Stimulated activated naive CD8-positive, alpha-beta T cell treated with anti-CD3 and anti-CD28 coated beads, Interleukin-15, Interleukin-2, amounts not matched to agents 100 U/mL and 50 U/mL, for 24 hours (primary cell): ENCODE data around the gene HYI.
"Not testable (repeated sequence)": the region's sequence is repeated elsewhere in the genome, so short reads cannot be mapped to it uniquely, and the experiment has no call there.

Experiments
- ATAC-seq: fragments of 150-1000 bp; cut with Tn5 transposase; one replicate; pipeline ENCODE4 v1.10.0; 2021
- DNase-seq: peaks from one replicate; pipeline ENCODE4 v3.0.0; 2021

Gene HYI

DNA sequence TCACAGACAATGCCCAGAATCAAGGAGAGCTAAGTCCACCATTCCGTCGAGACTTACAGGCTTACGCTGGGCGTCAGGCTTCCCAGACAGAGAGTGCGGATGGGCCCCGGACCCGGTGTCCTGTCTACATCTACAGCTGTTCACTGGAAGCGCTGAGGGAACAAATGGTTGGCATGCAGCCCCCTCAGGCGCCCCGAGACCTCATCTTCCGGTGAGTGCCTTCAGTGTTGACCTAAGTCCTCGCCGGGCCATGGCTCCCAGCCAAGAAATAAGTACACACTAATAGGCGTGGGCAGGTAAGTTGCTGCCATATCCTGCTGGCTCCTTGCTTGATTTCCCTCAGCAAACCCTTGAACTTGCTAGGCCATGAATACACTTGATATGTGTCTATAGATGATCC is 26.2 kb downstream of the HYI start:
- DNase-seq (no peak), ATAC-seq (no peak)

DNA sequence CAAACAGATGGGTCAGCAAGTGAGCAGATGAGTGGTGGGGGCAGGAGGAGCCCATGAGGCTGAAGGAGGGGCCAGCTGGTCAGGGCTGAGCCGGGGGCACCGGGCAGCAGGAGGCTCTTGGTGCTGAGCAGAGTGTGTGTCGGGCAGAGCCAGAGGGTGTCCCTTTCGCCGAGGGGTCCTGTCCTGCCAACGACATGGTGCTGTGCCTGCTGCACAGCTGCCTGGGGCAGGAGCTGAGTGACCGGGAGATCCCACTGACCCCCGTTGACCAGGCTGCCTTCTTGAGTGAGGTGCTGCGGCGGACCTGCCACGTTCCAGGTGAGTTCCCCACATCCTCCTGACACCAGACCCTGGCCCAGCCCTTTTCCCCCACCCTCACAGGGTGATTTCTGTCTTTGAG is 27.5 kb downstream of the HYI start:
- DNase-seq (no peak), ATAC-seq (no peak)

DNA sequence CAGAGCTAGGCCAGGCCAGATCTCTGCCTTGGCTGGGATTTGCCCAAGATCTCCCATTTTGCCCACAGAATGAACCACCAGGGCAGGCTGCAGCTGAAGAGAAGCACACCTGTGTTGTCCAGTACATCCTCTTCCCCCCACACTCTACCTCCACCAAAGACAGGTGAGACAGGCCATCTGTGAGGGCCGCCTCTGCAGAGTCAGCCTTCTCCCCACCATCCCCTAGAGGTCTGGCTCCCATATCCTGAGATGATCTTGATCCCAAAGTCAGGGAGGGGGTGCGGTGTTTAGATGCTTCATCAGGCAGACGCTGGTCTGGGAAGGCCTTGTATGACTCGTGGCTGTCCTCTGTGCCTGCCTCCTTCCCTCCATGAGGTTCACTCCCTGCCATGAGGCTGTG is 28.7 kb downstream of the HYI start:
- DNase-seq (no peak), ATAC-seq (no peak)

DNA sequence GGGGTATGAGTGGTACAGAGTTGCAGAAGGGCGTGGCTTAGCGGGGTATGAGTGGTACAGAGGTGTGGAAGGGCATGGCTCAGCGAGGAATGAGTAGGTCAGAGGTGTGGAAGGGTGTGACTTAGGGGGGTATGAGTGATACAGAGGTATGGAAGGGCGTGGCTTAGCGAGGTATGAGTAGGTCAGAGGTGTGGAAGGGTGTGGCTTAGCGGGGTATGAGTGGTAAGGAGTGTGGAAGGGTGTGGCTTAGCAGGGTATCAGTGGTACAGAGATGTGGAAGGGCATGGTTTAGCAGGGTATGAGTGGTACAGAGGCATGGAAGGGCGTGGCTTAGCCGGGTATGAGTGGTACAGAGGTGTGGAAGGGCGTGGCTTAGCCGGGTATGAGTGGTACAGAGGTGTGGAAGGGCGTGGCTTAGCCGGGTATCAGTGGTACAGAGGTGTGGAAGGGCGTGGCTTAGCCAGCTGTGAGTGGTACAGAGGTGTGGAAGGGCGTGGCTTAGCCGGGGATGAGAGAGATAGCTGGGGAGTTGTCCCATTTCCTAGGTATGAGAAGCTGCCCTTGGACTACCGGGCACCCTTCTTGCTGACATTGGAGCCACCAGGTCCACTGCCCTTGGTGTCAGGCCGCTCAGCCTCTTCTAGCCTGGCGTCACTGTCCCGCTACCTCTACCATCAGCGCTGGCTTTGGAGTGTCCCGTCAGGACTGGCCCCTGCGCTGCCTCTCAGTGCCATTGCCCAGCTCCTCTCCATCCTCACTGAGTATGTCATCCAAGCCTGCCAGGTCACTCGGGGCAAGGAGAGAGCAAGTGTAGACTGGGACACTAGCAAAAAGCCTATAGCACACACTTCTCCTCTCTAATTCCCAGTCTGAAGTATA is 29.8 kb downstream of the HYI start:
- DNase-seq (peak; percentile 7), ATAC-seq (peak; percentile 29)

DNA sequence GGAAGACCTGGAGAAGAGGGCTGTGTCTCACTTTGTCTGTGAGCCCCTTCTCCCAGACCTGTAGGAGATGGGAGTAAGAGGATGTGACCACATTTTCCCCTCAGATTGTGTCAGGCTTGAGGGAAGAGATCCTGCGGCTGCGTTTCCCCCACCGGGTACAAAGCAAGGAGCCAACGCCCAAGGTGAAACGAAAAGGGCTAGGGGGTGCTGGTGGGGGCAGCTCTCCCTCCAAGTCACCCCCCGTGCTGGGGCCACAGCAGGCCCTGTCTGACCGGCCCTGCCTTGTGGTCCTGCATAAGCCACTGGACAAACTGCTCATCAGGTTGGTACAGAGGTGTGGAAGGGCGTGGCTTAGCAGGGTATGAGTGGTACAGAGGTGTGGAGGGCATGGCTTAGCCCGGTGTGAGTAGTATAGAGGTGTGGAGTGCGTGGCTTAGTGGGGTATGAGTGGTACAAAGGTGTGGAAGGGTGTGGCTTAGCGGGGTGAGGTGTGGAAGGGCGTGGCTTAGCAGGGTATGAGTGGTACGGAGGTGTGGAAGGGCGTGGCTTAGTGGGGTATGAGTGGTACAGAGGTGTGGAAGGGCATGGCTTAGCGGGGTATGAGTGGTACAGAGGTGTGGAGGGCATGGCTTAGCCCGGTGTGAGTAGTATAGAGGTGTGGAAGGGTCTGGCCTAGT is 30.6 kb downstream of the HYI start:
- no peak for ATAC-seq
- DNase-seq = no peak

DNA sequence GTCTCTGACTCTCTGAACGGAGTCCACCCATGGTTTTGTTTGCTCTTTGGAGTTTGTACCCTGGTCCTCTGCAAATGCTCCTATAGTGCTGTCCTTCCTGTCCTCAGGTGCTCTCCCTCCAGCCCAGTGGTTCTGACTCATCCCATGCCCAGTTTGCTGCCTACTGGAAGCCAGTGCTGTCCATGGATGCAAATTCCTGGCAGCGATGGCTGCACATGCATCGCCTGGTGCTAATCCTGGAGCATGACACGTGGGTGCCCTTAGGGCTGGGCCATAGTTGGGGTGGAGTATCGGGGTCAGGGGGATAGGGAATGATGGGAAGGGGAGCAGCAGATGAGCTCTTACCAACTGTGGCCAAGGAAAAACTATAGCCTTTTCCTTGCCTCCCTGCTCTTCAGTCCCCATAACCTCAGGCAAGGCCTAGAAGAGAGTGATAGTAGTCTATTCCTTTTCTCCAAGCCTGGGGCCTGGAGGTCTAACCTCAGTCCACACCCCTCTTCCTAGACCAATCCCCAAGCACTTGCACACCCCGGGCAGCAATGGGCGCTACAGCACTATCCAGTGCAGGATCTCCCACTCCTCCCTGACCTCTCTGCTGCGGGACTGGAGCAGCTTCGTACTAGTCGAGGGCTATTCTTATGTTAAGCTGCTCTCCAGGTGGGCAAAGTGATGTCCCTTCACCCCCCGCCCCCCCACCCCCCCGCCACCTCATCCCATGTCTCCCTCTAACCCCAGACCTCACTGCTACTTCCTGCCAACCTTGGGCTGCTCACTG is 31.6 kb downstream of the HYI start:
- DNase-seq = no peak
- ATAC-seq = no peak

DNA sequence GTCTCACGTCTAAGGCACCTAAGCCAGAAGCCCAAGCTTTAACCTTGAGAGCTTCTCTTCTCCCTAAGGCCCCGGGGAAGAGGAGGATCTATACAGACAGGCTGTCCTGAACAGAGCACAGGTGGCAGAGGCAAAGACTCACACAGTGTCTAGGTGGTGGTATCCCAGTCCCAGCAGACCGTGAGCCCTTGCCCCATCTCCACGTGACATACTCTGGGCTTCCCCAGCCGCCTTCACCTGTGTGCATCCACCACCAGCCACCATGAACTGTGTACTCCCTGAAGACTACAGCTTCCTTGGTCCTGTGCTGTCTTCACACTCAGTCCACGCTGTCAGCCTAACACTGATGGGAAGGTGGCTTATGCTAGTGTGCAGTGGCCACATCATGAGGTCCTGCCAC is 32.3 kb downstream of the HYI start:
- ATAC-seq (no peak), DNase-seq (no peak)

DNA sequence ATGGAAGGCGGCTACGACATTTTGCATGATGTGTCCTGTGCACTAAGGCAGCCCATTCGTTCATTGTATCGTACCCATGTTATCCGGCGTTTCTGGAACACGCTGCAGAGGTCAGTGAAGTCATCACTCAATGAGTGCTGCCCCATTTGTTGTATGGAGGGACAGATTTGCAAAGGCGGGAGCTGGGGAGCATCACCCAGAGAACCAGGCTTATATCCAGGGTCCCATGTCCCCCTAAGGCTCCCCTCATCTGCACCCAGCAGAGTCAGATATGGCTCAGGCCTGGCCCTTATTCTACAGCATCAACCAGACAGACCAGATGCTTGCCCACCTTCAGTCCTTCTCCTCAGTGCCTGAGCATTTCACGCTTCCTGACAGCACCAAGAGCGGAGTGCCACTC is 32.9 kb downstream of the HYI start:
- no peak for DNase-seq
- no peak for ATAC-seq

DNA sequence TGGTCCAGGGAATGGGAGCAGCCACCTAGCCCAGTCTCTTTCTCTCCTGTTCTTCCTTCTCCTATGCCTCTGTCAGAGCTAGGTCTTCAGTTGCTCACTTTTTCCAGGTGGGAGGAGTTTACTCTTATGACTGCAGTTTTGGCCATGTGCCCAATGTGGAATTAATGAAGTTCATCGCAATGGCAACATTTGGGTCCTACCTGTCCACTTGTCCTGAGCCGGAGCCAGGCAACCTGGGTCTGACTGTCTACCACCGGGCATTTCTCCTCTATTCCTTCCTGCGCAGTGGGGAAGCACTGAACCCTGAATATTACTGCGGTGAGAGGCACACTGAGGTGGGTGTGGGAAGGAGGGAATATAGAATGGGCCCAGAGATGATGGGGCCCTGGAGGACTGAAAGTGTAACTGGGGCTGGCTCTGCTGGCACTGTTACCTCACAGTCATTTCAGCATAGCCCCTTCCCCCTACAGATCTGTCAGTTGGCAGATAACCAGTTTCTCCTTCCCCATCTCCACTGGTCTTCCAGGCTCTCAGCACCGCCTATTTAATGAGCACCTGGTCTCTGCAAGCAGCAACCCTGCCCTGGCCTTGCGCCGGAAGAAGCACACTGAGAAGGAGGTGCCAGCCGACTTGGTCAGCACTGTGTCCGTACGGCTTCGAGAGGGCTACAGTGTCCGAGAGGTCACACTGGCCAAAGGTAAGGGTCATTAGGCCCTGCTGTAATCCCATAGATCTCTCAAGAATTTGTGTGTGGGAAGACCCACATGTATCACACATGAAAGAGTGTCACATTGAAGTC is 33.9 kb downstream of the HYI start:
- DNase-seq = no peak
- no peak for ATAC-seq

DNA sequence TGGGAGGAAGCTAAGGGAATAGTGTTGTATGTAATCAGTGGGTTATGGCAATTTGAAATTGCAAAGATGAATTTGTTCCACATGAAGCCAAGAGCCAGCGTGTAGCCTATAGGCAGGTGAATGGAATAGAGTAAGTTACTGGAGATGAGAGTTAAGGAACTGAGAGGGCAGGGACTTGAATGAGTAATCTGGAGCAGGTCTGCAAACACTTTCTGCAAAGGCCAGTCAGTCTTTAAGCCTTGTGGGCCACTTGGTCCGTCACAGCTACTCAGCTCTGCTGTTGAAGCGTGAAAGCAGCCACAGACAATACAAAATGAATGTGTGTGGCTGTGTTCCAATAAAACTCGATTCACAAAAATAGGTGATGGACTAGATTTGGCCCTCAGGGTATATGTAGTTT is 34.9 kb downstream of the HYI start:
- ATAC-seq (no peak), DNase-seq (no peak)

DNA sequence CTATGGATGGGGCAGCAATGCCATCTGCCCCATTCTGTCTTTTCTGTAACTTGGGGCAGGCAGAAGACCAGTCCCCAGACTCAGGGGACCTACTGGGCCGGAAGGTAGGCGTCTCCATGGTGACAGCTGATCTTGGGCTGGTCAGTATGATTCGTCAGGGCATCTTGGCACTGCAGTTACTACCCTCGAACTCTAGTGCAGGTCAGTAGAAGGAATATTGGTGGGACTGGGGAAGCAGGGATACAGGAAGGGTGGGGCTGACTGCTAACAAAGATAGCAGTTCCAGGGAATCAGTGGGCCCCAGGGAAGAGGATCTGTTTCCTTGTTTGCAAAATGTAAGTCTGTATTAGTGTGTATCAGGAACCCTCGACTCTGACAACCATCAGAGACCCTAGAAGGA is 37.8 kb downstream of the HYI start:
- ATAC-seq = no peak
- no peak for DNase-seq

DNA sequence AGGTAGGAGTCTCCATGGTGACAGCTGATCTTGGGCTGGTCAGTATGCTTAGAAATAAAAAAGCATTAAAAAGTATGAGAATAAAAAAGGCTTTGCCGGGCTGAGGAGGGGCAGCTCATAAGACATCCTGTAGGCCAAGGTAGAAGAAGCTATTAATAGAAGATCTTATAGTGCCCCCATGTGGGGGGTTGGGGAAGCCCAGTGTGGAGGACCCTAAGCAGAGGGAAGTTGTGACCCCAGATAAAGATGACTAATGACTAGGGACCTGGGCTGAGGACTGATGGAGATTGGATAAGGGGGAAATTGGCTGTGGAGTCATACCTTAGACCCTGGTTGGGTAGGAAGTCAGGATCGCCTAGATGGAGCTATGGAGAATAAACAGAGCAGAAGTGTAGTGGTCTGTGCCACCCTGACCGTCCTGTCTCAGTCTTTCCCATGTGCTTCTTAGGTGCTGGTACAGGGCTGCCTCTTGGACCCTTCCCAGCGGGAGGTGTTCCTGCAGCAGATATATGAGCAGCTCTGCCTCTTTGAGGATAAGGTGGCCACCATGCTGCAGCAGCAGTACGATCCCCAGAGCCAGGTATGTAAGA is 39.0 kb downstream of the HYI start:
- DNase-seq (peak; percentile 69), ATAC-seq (peak; percentile 86)

DNA sequence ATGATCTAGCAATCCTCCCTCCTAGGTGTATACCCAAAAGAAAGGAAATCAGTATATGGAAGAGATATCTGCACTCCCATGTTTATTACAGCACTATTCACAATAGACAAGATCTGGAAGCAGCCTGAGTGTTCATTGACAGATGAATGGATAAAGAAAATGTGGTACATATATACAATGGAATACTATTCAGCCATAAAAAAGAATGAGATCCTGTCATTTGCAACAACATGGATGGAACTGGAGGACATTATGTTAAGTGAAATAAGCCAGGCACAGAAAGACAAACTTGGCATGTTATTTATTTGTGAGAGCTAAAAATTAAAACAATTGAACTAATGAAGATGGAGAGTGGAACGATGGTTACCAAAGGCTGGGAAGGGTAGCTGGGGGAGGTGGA is 40.3 kb downstream of the HYI start:
- not testable (repeated sequence) for DNase-seq, ATAC-seq

DNA sequence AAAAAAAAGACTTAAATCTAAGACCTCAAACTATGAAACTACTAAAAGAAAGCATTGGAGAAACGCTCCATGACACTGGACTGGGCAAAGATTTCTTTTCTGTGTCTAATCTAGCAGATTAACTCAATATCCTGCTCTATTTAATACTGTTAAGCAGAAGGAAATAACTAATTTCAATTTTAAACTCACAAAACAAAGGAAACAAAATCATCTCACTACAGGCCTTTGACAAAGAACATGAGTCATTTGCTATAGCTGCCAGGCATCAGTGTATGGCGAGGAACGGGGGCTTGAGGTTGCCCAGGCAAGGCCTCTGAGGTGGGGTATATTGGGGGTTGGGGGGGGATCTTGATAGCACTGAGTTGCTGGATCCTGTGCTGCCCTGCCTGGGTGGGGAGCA is 43.2 kb downstream of the HYI start:
- ATAC-seq (no peak), DNase-seq (no peak)

DNA sequence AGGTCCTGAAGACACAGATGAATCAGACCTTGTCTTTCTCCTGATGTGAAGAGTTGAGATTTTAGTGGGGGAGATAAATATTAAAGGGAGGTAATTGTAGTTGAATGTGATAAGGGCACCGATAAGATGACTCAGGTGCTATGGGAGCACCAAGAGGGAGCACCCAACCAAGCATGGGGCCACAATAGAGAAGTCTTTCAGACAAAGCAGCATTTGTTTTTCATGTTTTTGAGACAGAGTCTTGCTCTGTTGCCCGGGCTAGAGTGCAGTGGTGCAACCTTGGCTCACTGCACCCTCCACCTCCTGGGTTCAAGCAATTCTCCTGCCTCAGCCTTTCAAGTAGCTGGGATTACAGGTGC is 47.9 kb downstream of the HYI start:
- ATAC-seq = no peak
- no peak for DNase-seq

DNA sequence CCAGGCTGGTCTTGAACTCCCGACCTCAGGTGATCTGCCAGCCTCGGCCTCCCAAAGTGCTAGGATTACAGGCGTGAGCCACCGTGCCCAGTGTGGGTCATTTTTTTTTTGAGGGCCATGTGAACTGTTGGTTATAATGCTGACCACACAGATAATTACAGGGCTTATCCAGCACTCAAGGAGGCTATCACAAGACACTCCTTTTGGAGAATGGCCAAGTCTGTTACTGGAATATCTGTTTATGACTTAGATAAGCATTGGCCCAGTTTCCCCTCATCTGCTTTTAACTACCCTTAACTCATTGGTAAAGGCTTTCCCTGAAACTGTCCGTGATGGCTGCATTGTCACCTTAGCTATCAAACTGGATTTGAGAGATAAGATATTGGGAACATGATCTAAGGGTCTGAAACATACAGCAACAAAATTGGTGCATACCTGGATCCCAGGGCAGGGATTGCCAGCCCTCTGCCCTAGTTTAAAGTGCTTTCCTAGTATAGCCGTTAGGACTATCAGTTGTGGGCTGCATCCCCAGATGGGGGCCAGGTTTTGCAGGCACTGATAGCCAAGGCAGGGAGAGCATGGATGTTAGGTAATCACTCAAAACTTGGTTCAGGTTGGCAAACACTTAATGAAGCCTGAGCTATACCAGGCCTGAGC is 48.4 kb downstream of the HYI start:
- ATAC-seq = no peak
- no peak for DNase-seq

DNA sequence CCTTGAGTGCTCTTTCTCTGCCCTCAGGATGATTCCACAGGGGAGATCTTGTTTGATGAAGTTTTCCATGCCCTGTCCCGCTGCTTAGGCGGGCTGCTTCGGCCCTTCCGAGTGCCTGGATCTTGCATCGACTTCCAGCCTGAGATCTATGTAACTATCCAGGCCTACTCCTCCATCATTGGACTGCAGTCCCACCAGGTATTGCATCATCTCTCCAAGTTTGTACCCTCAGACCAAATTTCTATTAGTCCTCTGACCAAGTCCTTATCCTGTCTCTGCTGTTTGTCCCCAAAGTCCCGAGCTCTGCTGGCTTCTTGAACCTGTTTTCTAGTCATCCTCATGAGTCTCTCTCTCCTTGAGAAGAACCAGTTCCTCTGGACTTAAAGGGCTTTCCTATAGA is 49.4 kb downstream of the HYI start:
- ATAC-seq = no peak
- no peak for DNase-seq

DNA sequence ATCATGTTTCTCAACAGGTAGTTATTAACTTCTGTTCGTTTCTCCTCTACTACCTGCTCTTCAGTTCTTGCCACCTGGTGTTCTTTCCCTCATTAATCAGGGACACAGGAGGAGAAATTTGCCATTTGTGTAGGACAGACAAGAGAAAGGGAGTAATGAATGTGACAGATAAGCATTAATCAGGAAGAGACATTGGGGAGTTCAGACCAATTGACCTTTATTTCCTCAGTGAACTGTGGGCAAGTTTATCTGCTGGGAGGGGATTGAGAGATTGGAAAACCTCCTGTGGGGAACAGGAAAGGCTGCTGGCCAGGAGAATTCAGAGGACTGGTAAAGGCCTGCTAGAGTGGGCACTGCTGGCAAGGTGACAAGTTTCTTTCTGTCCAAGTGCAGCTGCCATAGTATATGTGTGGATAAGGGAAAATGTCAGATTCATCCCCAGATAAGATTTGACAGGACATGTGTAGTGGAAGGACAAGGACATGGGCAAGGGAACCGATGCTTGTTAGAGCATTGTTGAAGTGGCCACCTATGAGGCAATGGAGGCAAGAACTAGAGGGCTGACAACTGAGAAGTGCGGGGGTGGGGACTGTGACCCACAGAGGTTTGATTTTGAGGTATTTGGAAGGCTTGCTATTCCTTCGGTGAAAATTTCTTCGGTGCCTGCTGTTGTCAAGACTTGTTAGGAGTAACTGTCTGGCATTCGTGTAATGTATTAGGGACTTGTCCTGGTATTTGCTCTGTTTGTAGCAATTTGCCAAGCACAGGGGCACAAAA is 51.5 kb downstream of the HYI start:
- no peak for DNase-seq
- ATAC-seq = no peak
